ENCODE results near the gene RNF8.
"Not testable (repeated sequence)": the region's sequence is repeated elsewhere in the genome, so short reads cannot be mapped to it uniquely, and the experiment has no call there.

RNF8 gene

GRCh38 chr6:37399795-37400490 is 46.2 kb downstream of the RNF8 start:
- no peak for DNase-seq (ENCODE audit: low read depth)

GRCh38 chr6:37401658-37402057 is 47.9 kb downstream of the RNF8 start:
- not testable (repeated sequence) for DNase-seq (ENCODE audit: low read depth)

GRCh38 chr6:37406726-37407341 is 53.1 kb downstream of the RNF8 start:
- DNase-seq (ENCODE audit: low read depth) = no peak

GRCh38 chr6:37407948-37408347 is 54.2 kb downstream of the RNF8 start:
- no peak for DNase-seq (ENCODE audit: low read depth)

- no peak for DNase-seq (ENCODE audit: low read depth)
Measured at GRCh38 chr6:37409501-37409900, 55.7 kb downstream of the RNF8 start.

GRCh38 chr6:37417393-37417792 is 63.6 kb downstream of the RNF8 start:
- no peak for DNase-seq (ENCODE audit: low read depth)

- no peak for DNase-seq (ENCODE audit: low read depth)
Measured at GRCh38 chr6:37418722-37419121, 64.9 kb downstream of the RNF8 start.

- no peak for DNase-seq (ENCODE audit: low read depth)
Measured at GRCh38 chr6:37426058-37426944, 72.5 kb downstream of the RNF8 start.

- no peak for DNase-seq (ENCODE audit: low read depth)
Measured at GRCh38 chr6:37426945-37427510, 73.2 kb downstream of the RNF8 start.

- DNase-seq (ENCODE audit: low read depth) = no peak
Measured at GRCh38 chr6:37429352-37429750, 75.6 kb downstream of the RNF8 start.

GRCh38 chr6:37432590-37432915 is 78.8 kb downstream of the RNF8 start:
- no peak for DNase-seq (ENCODE audit: low read depth)

- DNase-seq (ENCODE audit: low read depth) = peak; percentile 97
Measured at GRCh38 chr6:37432916-37433656, 79.3 kb downstream of the RNF8 start, which contains the start of gene CMTR1. TSS of gene CMTR1 (plus strand) at chr6:37433221. CDS start at chr6:37435630, 2,409 bp downstream.

GRCh38 chr6:37433657-37434271 is 80.0 kb downstream of the RNF8 start:
- DNase-seq (ENCODE audit: low read depth) = peak; percentile 6

GRCh38 chr6:37435373-37435772 is 81.6 kb downstream of the RNF8 start:
- no peak for DNase-seq (ENCODE audit: low read depth)

GRCh38 chr6:37435816-37436215 is 82.0 kb downstream of the RNF8 start:
- DNase-seq (ENCODE audit: low read depth) = no peak

- DNase-seq (ENCODE audit: low read depth) = no peak
Measured at GRCh38 chr6:37438930-37439329, 85.1 kb downstream of the RNF8 start.

GRCh38 chr6:37441651-37442050 is 87.9 kb downstream of the RNF8 start:
- DNase-seq (ENCODE audit: low read depth) = no peak

GRCh38 chr6:37442416-37443215 is 88.8 kb downstream of the RNF8 start:
- DNase-seq (ENCODE audit: low read depth) = no peak

GRCh38 chr6:37443216-37443542 is 89.4 kb downstream of the RNF8 start:
- DNase-seq (ENCODE audit: low read depth) = not testable (repeated sequence)

All from stimulated activated CD8-positive, alpha-beta memory T cell treated with anti-CD3 and anti-CD28 coated beads, Interleukin-12 subunit alpha, Interleukin-12 subunit beta, amount 100 ng/mL, for 4 hours (primary cell).